Right atrium auricular region (tissue), 2 donors: ENCODE measurements around the gene SDR42E2. TPM values are rescaled to one million over a fixed set of nuclear protein-coding genes. Genes with fewer than 3 reads are reported as not detected.
"Not testable (repeated sequence)": the region's sequence is repeated elsewhere in the genome, so short reads cannot be mapped to it uniquely, and the experiment has no call there.

Source experiments
- DNase-seq: peaks from one replicate; pipeline ENCODE4 v3.0.0-alpha.2; 2019; ENCODE audit warnings: low spot score
- H3K27ac ChIP-seq, 2 donors: fragments of 200-600 bp; sonication (generic); 1 replicate in 1 of 2; 2 replicates in 1 of 2; pipeline ENCODE4 v1.5.1; 2016 to 2019
- H3K27me3 ChIP-seq, 2 donors: fragments of 200-600 bp; sonication (generic); one replicate each; pipeline versions ENCODE4 v1.5.1 to v1.6.0; 2017 to 2019
- H3K36me3 ChIP-seq: fragments of 200-600 bp; sonication (generic); one replicate; pipeline ENCODE4 v1.5.1; 2016
- H3K4me1 ChIP-seq, 2 donors: fragments of 200-600 bp; sonication (generic); one replicate each; pipeline versions ENCODE4 v1.5.1 to v1.6.0; 2017 to 2019
- H3K4me3 ChIP-seq, 2 donors: fragments of 200-600 bp; sonication (generic); 1 replicate in 1 of 2; 2 replicates in 1 of 2; pipeline ENCODE4 v1.5.1; 2017 to 2019; ENCODE audit warnings: mild to moderate bottlenecking in 1 of 2, moderate library complexity in 1 of 2
- H3K9me3 ChIP-seq, 2 donors: fragments of 200-600 bp; sonication (generic); one replicate each; pipeline ENCODE4 v1.5.1; 2019
- total RNA-seq, 2 donors: library from RNA; depleted of rRNA; stranded (reverse); fragments of >200 nt; gene quantifications; one replicate each; pipeline ENCODE4 v1.1.0, GENCODE V29; 2016
- TF ChIP-seq, protein P1 (sequence below), 2 donors: fragments of 200-600 bp; sonication (generic); IDR thresholded peaks; one replicate each; pipeline ENCODE4 v1.5.1; 2019; ENCODE audit warnings: antibody characterized with exemption in 2 of 2

SDR42E2 gene
- total RNA-seq, 2 donors from 2014 or later, result not detected

DNA sequence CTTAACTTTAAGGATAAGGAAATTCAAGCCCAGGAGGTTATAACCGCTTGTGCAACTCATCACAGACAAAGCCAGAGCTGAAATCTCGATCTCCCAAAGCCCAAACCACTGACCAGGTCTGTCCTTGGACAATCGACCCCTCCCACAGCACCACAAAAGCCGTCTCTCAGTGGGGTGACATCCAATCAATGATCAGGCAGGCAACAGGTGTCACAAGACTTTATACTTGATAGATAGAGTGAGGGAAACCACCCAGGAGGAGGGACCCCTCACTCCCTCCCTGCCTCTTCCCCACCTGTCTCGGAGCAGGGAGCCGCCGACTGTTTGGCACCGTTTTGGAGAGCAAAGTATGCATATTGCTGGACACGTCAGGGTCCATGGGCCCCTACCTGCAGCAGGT lies 14.5 kb upstream of the SDR42E2 start:
- no peaks in the 10 kb centered on the region for H3K4me1 ChIP-seq
- TF ChIP-seq, protein P1, sequence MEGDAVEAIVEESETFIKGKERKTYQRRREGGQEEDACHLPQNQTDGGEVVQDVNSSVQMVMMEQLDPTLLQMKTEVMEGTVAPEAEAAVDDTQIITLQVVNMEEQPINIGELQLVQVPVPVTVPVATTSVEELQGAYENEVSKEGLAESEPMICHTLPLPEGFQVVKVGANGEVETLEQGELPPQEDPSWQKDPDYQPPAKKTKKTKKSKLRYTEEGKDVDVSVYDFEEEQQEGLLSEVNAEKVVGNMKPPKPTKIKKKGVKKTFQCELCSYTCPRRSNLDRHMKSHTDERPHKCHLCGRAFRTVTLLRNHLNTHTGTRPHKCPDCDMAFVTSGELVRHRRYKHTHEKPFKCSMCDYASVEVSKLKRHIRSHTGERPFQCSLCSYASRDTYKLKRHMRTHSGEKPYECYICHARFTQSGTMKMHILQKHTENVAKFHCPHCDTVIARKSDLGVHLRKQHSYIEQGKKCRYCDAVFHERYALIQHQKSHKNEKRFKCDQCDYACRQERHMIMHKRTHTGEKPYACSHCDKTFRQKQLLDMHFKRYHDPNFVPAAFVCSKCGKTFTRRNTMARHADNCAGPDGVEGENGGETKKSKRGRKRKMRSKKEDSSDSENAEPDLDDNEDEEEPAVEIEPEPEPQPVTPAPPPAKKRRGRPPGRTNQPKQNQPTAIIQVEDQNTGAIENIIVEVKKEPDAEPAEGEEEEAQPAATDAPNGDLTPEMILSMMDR (IDR thresholded peaks at IDR 0.05), result no peak
- no peaks in the 10 kb centered on the region for H3K27me3 ChIP-seq
- H3K9me3 ChIP-seq, result no peaks in the 10 kb centered on the region
- no peaks in the 10 kb centered on the region for H3K36me3 ChIP-seq
- no peak overlapping the region for H3K4me3 ChIP-seq
- DNase-seq, result no peak
- H3K27ac ChIP-seq, result no peak overlapping the region

DNA sequence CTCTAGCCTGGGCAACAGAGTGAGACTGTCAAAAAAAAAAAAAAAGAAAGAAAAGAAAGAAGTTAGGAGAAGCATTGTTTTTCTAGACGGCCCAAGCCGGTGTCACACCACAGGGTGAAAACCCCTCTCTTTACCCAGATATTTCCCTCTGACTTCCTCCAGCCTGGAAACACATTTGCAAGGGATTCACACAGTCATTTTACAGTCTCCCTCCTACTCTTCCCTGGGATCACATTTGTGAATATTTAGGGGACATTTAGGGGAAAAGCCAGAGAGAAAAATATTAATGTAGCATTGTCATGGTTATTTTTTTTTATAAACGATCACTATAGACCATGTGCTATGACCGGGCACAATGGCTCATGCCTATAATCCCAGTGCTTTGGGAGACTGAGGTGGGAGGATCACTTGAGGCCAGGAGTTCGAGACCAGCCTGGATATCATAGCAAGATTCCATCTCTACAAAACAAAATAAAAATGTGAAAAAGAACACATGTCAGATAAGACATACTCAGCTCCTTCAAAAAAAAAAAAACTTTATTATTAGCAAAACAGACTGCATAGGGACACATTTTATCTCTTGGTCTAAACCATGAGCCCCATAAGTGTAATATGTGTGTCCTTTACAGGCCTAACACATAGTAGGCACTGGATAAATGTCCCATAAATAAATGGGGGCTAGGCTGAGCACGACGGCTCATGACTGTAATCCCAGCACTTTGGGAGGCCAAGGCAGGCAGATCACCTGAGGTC lies 10.9 kb upstream of the SDR42E2 start:
- H3K9me3 ChIP-seq, result no peaks in the 10 kb centered on the region
- H3K27ac ChIP-seq, result no peak overlapping the region
- TF ChIP-seq, protein P1 (IDR thresholded peaks at IDR 0.05), result no peak
- H3K27me3 ChIP-seq, result no peaks in the 10 kb centered on the region
- no peaks in the 10 kb centered on the region for H3K4me1 ChIP-seq
- H3K36me3 ChIP-seq, result no peaks in the 10 kb centered on the region
- H3K4me3 ChIP-seq, result no peak overlapping the region
- no peak for DNase-seq

DNA sequence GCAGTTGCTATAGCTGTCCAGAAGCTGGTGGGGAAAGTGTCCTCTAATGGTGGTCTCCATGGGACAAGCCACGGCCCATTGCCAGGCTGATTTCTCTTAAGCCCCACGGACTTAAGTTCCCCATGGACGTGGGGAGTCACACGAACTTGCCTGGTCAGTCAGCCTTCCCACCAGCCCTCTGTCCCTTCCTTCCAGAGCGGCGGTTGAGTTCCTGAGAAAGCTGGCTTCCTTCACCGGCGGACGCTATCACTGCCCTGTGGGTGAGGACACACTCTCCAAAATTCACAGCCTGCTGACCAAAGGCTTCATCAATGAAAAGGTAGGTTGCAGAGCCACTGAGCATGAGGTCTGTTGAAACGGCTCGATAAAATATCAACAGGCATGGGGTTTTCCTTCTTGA lies 10.0 kb upstream of the SDR42E2 start:
- DNase-seq, result no peak
- Histone ChIP-seq H3K27me3 (no peaks in the 10 kb centered on the region), H3K27ac (no peak overlapping the region), H3K36me3 (no peaks in the 10 kb centered on the region), H3K4me3 (no peak overlapping the region), H3K9me3 (no peaks in the 10 kb centered on the region), H3K4me1 (no peaks in the 10 kb centered on the region)
- TF ChIP-seq, protein P1 (IDR thresholded peaks at IDR 0.05), result no peak

DNA sequence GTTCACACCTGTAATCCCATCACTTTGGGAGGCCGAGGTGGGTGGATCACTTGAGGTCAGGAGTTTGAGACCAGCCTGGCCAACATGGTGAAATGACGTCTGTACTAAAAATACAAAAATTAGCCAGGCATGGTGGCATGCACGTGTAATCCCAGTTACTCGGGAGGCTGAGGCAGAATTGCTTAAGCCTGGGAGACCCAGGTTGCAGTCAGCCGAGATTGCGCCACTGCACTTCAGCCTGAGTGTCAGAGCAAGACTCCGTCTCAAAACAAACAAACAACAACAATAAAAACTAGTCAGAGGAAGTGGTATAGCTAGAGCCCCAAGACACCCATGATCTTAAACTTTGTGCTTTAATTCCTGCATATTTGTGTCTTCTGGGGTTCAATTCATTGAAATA lies 9.2 kb upstream of the SDR42E2 start:
- not testable (repeated sequence) for DNase-seq, H3K9me3 ChIP-seq, H3K36me3 ChIP-seq, H3K27me3 ChIP-seq, H3K27ac ChIP-seq, H3K4me1 ChIP-seq, H3K4me3 ChIP-seq

DNA sequence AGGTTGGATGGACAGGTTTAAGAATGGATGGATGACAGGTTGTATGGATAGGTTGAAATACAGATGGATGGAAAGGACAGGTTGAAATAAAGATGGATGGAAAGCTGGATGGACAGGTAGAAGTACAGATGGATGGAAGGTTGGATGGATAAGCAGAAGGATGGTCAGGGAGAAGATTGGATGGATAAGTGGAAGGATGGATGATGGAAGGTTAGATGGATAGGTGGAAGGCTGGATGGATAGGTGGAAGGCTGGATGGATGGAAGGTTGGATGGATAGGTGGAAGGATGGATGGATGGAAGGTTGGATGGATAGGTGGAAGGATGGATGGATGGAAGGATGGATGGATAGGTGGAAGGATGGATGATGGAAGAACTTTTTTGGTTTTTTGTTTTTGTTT lies 905 bp upstream of the SDR42E2 start:
- H3K36me3 ChIP-seq, result no peaks in the 10 kb centered on the region
- peaks cover 0 to 6% of the 10 kb centered on the region in 2 donors for H3K4me1 ChIP-seq
- DNase-seq, result no peak
- H3K27ac ChIP-seq, result no peak overlapping the region
- no peak overlapping the region for H3K4me3 ChIP-seq
- peaks cover 0 to 11% of the 10 kb centered on the region in 2 donors for H3K27me3 ChIP-seq
- H3K9me3 ChIP-seq, result peaks cover 0 to under 1% of the 10 kb centered on the region in 2 donors
- TF ChIP-seq, protein P1 (IDR thresholded peaks at IDR 0.05), result no peak

DNA sequence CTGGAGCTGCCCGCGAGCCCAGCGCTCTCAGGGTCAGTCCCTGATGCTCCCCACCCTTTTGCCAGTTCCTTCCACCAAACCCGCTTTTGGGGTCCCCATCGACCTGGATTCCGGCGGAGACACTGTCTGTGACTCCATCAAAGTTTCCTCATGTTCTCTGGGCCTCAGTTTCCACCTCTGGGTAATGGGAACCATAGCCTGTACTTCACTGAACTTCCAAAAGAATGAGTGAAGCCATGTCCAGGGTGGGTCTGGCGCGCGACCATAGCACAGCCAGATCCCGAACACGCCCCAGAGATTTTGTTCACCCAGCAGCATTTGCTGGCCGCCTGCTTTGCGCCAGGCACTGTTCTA lies 327 bp downstream of the SDR42E2 start:
- no peaks in the 10 kb centered on the region for H3K36me3 ChIP-seq
- no peak for DNase-seq
- H3K4me1 ChIP-seq, result peaks cover 0 to 6% of the 10 kb centered on the region in 2 donors
- TF ChIP-seq, protein P1 (IDR thresholded peaks at IDR 0.05), result no peak
- no peak overlapping the region for H3K27ac ChIP-seq
- H3K4me3 ChIP-seq, result peak overlapping the region in 1 of 2 donors; percentile 33
- peaks cover 0 to 6% of the 10 kb centered on the region in 2 donors for H3K9me3 ChIP-seq
- H3K27me3 ChIP-seq, result peaks cover 0 to 11% of the 10 kb centered on the region in 2 donors
